ENCODE data around the gene SERINC3.

GRCh38 chr20:44494681-44495080 lies 27.2 kb downstream of the SERINC3 start:
- TF ChIP-seq POLR2AphosphoS5 (IDR thresholded peaks at IDR 0.05), result no peak
- no peak for TF ChIP-seq CTCF (IDR thresholded peaks at IDR 0.05)

Data from suprapubic skin (tissue), 3 donors.